Measurements from ENCODE around the gene ASB18.
A peak's percentile ranks its signal among the peaks of the same experiment; 100 is the strongest.

The ASB18 gene

GRCh38 chr2:236176417-236176816 is 87.8 kb downstream of the ASB18 start:
- Histone ChIP-seq H3F3A (ENCODE audit: low read depth) (no peaks in the 10 kb centered on the region), H3K9ac (ENCODE audit: low read depth, low read length, poor library complexity, severe bottlenecking) (no peak overlapping the region), H4K20me1 (ENCODE audit: insufficient read depth, low read length, poor library complexity, severe bottlenecking) (no peaks in the 10 kb centered on the region), H3K27me3 (ENCODE audit: insufficient read depth, low read length, poor library complexity, severe bottlenecking) (no peaks in the 10 kb centered on the region), H2AFZ (ENCODE audit: low read length) (no peak overlapping the region), H3K9me2 (replicated peaks; ENCODE audit: low read depth, low read length) (no peaks in the 10 kb centered on the region), H3K79me2 (ENCODE audit: insufficient read depth, low read length) (no peaks in the 10 kb centered on the region), H3K4me2 (ENCODE audit: low read depth, low read length, poor library complexity, severe bottlenecking) (no peak overlapping the region), H3K36me3 (ENCODE audit: insufficient read depth, low read length) (no peaks in the 10 kb centered on the region), H3K9me3 (ENCODE audit: insufficient read depth, low read depth, low read length) (no peaks in the 10 kb centered on the region), H3K4me3 (ENCODE audit: low read length, poor library complexity, severe bottlenecking) (no peak overlapping the region), H3K4me1 (ENCODE audit: insufficient read depth, low read length, poor library complexity, severe bottlenecking) (no peaks in the 10 kb centered on the region)
- TF ChIP-seq CTCF (conservative IDR thresholded peaks at IDR 0.05; ENCODE audit: low read length) (peak; percentile 80), EZH2phosphoT487 (IDR thresholded peaks at IDR 0.05; ENCODE audit: borderline replicate concordance) (no peak)

- H3K4me3 ChIP-seq (ENCODE audit: low read length, poor library complexity, severe bottlenecking) = no peak overlapping the region
- no peaks in the 10 kb centered on the region for H3K36me3 ChIP-seq (ENCODE audit: insufficient read depth, low read length)
- TF ChIP-seq CTCF (conservative IDR thresholded peaks at IDR 0.05; ENCODE audit: low read length) = no peak
- no peak for TF ChIP-seq EZH2phosphoT487 (IDR thresholded peaks at IDR 0.05; ENCODE audit: borderline replicate concordance)
- no peaks in the 10 kb centered on the region for H4K20me1 ChIP-seq (ENCODE audit: insufficient read depth, low read length, poor library complexity, severe bottlenecking)
- H3K9ac ChIP-seq (ENCODE audit: low read depth, low read length, poor library complexity, severe bottlenecking) = no peak overlapping the region
- H3F3A ChIP-seq (ENCODE audit: low read depth) = no peaks in the 10 kb centered on the region
- H3K9me3 ChIP-seq (ENCODE audit: insufficient read depth, low read depth, low read length) = no peaks in the 10 kb centered on the region
- no peaks in the 10 kb centered on the region for H3K9me2 ChIP-seq (replicated peaks; ENCODE audit: low read depth, low read length)
- no peaks in the 10 kb centered on the region for H3K79me2 ChIP-seq (ENCODE audit: insufficient read depth, low read length)
- no peak overlapping the region for H3K4me2 ChIP-seq (ENCODE audit: low read depth, low read length, poor library complexity, severe bottlenecking)
- no peaks in the 10 kb centered on the region for H3K27me3 ChIP-seq (ENCODE audit: insufficient read depth, low read length, poor library complexity, severe bottlenecking)
- no peaks in the 10 kb centered on the region for H3K4me1 ChIP-seq (ENCODE audit: insufficient read depth, low read length, poor library complexity, severe bottlenecking)
- no peak overlapping the region for H2AFZ ChIP-seq (ENCODE audit: low read length)
Measured at GRCh38 chr2:236175548-236176150, 88.6 kb downstream of the ASB18 start.

GRCh38 chr2:236173729-236174607 is 90.2 kb downstream of the ASB18 start:
- no peak overlapping the region for H3K4me2 ChIP-seq (ENCODE audit: low read depth, low read length, poor library complexity, severe bottlenecking)
- no peak overlapping the region for H3K4me3 ChIP-seq (ENCODE audit: low read length, poor library complexity, severe bottlenecking)
- H2AFZ ChIP-seq (ENCODE audit: low read length) = no peak overlapping the region
- no peaks in the 10 kb centered on the region for H3K79me2 ChIP-seq (ENCODE audit: insufficient read depth, low read length)
- H3K4me1 ChIP-seq (ENCODE audit: insufficient read depth, low read length, poor library complexity, severe bottlenecking) = no peaks in the 10 kb centered on the region
- H3K27me3 ChIP-seq (ENCODE audit: insufficient read depth, low read length, poor library complexity, severe bottlenecking) = no peaks in the 10 kb centered on the region
- H3K9me2 ChIP-seq (replicated peaks; ENCODE audit: low read depth, low read length) = no peaks in the 10 kb centered on the region
- no peak overlapping the region for H3K9ac ChIP-seq (ENCODE audit: low read depth, low read length, poor library complexity, severe bottlenecking)
- H3K36me3 ChIP-seq (ENCODE audit: insufficient read depth, low read length) = no peaks in the 10 kb centered on the region
- no peak for TF ChIP-seq CTCF (conservative IDR thresholded peaks at IDR 0.05; ENCODE audit: low read length)
- TF ChIP-seq EZH2phosphoT487 (IDR thresholded peaks at IDR 0.05; ENCODE audit: borderline replicate concordance) = no peak
- H3K9me3 ChIP-seq (ENCODE audit: insufficient read depth, low read depth, low read length) = no peaks in the 10 kb centered on the region
- H3F3A ChIP-seq (ENCODE audit: low read depth) = no peaks in the 10 kb centered on the region
- no peaks in the 10 kb centered on the region for H4K20me1 ChIP-seq (ENCODE audit: insufficient read depth, low read length, poor library complexity, severe bottlenecking)

Measured in Loucy (cell line).